NCI-H128 (cell line): Measurements from ENCODE around the gene ANO2.

Experiments
- DNase-seq: peaks from one replicate; lab custom pipeline; 2025; ENCODE audit not compliant: unreplicated experiment; lab: John Stamatoyannopoulos, UW

Gene ANO2

DNA sequence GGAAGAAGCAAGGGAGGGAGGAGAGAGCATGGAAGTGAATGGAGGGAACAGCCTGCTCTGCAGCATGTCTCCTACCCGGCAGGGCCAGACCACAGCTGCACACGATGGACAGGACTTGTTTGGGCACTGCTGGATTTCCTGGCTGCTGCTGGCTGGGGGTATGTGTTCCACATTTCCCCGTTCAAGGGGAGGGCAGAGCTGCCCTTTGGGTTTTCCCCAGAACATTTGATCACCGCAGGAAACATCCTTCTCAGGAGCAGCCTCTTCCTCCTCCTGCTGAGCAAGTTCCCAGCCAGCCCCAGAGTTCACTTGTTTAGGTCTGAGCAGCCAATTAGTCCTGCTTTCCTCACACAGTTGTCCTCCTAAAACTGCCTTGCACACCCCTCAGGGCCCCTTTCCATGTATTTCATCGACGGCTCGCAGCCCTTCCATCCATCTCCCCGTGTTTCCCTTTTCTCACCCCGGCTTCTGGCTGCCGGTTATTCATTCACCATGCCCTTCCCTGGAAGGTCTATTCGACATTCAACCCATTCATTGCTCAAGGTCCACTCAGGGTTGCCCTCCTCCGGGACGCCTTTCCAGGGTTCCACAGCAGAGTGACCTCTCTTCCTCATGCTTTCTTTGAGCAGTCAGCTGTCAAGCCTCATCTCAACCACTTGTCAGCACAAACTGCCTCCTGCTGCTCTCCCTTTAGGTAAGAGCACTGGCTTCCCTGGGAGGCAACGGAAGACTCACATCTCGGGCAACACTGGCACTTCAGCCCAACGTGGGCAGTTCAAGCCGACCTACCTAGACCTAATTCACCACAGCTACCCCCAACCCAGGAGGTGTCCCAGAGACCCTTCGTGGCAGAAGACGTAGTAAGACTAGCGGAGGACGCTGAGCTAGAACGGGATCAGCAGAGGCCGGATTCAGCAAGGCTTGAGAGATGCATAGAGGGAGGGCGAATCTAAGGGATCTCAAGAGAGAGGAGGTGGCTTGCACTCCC is 20.1 kb upstream of the ANO2 start:
- DNase-seq = no peak

DNA sequence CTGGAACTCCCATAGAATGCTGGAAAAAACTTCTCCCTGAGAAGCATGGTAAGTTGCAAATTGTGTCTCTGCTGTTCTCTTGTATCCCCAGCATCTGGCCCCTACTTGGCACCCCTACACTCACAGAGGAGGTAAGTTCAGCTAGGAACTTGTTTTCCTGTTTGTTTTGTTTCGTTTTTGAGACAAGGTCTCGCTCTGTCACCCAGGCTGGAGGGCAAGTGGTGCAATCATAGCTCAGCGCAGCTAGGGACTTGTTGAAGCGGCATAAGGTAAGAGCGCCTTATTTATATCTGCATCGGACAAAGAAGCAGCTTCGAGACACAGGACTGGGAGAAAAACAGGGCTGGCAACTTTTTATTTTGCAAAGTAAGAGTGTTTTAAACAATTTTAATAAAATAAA is 18.5 kb upstream of the ANO2 start:
- no peak for DNase-seq

DNA sequence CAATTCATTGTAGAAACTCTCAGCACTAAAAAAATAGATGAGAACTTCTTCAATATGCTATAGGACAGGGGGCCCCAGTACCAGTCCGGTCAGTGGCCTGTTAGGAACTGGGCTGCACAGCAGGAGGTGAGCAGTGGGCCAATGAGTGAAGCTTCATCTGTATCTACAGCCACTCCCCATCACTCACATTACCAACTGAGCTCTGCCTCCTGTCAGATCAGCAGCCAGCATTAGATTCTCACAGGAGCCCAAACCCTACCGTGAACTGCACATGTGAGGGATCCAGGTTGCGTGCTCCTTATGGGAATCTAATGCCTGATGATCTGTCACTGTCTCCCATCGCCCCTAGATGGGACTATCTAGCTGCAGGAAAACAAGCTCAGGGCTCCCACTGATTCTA is 15.7 kb upstream of the ANO2 start:
- DNase-seq = no peak

DNA sequence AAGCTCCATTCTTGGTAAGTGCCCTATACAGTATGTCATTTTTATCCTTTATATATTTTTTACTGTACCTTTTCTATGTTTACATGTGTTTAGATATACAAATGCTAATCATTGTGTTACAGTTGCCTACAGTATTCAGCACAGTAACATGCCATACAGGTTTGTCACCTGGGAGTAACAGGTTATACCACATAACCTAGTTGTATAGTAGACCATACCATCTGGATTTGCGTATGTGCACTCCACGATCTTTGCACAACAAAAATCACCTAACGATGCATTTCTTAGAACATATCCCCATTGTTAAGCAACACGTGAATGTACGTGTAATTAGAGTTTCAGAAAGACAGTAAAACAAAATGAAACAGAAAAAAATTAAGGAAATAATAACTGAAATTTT is 11.9 kb upstream of the ANO2 start:
- DNase-seq = no peak

DNA sequence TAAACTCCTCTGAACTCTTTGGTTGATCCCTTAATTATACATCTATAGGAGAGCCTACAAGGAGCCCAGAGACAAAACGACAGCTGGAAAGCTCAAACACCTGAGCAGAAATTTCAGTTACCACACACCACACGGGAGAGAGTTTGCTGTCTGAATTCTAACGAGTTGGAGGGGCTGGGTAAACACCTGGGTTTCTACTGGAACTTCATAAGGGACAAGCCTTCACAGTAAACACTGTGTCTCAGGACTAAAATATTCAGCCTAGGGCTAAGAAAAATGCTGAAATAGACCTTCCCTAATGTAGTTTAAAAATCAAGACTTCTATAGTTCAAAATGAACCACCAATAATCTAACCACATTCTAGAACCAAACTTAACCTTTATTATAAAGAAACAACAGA is 9.6 kb upstream of the ANO2 start:
- DNase-seq = no peak

DNA sequence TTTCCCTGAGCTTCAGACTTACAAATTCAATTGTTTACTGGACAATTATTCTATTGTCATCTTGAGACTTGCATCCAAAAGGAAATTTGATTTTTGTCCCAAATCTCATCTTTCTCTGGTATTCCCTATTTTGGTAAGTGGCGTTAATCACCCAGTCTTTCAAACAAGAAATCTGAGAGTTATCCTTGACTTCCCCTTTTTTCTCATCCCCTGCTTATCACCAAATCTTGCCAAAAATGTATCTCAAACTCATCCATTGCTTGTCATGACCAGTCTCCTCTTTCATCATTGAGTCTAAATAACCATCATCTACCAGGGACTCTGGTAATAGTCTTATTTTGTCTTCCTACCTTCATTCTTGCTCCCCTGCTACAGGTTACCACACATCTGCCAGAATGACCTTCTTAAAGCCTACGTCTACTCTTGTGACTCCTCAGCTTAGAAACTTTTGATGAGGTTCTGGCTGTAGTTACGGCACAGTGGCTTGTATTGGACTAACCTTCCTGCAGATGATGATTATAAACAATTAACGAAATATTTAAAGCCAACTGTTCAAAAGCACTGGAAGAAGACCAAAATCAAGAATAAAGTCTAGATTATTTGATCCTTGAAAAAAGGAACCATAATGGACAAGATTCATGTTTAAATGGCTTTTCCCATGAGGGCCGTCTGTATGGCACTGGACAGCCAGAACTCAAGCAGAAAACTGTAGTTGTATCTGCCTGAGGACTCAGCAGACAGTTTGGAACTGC is 9.0 kb upstream of the ANO2 start:
- no peak for DNase-seq

DNA sequence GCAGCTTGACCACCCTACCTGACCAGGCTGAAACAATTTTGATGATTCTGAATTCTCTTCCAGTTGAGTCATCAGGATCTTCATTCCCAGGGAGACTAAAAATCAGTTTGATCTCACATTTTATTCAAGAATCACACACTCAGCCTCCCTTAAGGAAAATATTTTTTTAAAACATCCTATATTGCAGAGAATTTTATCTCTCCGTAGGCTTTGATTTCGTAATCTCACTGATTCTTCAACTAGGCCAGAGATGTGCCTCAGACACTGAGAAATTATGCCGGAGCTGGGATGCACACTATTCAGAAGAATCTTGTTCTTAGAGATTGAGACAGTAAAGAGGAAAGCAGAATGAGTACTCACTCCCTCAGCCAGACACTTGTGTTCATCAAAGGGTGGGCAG is 7.0 kb upstream of the ANO2 start:
- DNase-seq = no peak

DNA sequence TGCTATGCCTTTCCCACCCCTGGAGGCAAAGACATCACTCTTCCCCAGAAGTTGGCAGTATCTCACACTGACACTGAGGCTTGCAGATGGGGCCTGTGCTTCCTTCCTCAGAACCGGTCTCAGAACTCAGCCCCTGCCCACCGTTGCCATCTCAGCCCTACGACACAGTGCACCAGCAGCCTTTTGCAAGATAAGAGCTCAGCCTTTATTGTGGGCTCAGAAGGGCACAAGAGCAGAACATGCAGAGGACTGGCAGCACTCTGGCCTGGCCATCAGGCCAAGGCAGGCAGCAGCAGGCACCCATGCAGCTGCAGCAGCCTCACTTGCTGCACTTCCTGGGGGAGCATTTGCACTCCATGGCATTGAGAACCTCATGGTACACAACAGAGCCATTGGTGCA is 3.6 kb upstream of the ANO2 start:
- no peak for DNase-seq

DNA sequence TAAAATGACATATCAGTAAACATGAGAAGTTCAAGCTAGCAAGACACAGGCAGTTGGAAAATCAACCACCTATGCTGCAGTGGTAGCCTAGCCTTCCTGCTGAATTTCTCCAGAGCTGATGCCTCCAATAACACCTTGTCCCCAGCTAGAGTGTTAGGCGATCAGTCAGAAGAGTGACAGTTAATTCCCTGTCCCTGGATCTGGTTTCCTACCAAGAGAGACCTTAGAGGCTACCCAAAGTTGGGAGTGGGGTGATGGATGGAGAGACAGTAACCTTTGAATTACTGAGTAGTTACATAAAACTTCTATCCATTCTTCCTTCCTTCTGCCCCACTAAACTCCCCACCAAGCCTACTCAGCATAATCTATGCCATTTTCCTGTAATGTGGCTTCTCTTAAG is 1.9 kb upstream of the ANO2 start:
- no peak for DNase-seq

DNA sequence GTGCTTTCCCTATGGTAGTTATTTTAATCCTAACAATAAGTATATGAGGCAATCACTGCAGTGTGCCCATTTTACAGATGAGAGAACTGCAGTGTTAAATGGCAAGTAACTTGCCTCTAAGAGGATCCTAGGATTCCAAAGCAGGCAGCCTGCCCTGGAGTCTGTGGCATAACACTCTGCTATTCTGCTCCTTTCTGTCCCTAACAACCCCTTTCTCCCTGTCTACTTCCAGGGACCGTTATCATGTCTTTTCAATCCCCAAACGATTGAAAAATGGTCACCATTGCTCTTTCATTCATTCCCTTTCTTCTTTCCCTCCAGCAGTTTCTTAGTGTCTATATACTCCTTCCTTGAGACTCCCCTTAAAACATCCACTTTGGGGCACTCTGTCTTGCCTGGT is 1.3 kb upstream of the ANO2 start:
- DNase-seq = no peak

DNA sequence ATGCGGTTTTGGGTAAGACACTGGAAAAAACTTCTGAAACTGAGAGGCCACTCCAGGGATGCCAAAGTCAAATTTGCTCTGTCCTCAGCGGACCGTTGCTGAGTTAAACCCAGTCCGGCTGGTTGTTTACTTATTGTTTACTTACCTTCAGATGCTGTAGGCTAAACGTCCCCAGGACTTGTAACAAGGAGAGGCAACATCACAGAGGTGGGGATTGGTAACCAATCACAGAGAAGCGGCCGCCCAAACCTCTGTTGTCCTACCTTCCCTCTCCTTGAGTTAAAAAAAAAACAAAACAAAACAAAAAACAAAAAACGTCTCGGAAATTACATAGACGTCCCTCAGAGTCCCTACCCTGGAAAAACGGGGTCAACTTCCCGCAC is 380 bp downstream of the ANO2 start:
- DNase-seq = no peak

DNA sequence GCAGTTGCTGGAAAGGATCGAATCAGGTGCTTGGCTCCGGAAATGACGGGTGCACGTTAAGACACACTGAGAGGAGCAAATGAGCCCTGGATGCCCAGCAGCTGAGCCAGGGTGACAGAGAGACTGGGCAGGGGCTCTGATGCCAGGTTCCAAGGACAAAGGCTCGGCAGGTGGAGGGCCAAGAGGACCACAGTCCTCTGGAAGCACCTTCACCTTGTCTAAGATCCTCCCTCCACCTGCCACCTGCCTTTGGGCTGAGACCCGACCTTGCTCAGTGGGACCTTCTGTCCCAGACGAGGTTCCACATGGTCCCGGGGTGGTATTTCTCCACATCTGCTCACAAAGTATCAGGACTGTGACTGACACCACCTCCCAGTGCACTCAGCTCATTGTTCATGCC is 1.0 kb downstream of the ANO2 start:
- no peak for DNase-seq

DNA sequence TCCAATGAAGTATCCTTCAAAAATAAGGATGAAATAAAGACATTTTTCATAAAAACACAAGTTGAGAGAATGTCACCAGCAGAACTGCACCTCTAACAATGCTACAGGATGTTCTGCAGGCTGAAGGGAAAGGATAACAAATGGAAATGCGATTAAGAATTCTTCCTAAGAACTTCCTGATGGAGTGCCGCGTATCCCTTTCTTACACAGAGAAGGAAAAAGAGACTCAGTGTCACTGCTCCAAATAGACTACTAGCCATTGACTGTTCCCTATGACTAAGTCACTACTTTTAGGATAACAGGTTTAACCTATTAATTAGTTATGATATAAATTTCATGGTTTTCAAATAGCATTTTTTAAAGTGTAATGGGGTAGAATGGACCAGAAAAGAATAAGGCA is 3.2 kb downstream of the ANO2 start:
- no peak for DNase-seq

DNA sequence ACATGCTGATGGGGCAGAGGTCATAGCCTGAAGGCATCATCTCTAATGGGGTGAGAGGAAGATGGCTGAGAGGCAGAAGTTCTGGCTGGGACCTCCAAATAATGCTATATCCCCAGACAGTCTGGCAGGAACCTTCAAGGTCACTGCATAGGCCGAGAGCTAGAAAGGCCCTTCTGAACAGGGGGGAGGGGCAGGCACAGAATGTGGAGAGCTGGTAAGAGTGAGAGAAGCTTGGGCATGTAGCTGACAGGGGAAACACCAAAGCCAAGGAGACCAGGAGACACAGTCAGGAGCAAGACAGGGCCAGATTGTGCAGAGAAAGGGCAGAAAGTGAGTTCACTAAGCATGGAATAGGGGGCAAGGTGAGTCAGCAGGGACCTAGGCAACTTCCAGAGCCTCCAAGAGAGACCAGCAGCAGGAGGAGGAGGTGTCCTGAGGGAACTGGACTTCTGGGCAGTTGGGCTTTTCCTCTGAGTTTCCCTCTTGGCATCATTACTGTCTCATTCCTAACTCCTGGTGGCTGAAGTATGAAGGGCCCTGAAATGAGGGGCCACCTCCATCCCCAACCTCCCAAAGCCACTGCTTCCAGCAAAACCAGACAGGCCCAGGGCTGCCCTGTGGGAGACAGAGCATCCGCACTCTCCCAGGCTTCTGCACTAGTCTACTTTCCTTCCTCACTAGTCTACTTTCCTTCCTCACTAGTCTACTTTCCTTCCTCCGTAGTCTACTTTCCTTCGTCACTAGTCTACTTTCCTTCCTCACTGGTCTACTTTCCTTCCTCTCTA is 17.1 kb downstream of the ANO2 start:
- no peak for DNase-seq

DNA sequence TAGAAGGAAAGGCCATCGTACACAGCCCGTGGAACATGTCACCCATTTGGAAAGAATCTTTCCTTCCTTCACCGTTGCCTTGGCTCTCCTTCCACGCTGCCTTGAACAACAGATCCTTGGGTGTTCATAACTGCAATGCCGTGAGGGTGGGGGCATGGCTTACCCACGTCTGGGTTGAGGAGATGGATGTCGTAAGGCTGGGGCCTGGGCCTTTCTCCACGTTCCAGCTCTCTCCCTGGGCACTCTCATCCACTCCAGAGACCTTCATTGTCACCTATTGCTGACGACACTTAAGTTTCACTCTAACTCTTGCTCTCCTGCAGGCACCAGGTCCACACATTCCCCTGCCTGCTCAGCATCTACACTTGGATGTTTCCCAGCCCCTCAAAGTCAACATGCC is 19.4 kb downstream of the ANO2 start:
- no peak for DNase-seq

DNA sequence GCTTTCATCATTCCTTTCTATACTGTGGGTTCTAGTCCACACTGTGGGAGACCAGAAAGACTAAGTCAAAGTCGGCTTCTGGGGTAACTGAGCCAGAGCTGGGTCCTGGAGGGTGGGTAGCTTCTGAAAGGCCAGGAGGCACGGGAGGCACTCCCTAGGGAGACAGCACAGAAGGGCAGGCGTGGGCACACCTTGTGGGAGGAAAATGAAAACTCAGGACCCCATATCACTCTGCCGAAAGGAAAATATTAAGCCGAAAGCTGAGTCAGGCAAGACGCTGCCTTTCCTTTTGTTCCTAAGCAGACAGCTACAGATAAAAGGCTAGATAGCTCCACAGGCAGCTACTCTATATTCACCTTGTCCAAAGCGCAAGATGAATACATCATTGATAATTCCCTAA is 20.7 kb downstream of the ANO2 start:
- no peak for DNase-seq

DNA sequence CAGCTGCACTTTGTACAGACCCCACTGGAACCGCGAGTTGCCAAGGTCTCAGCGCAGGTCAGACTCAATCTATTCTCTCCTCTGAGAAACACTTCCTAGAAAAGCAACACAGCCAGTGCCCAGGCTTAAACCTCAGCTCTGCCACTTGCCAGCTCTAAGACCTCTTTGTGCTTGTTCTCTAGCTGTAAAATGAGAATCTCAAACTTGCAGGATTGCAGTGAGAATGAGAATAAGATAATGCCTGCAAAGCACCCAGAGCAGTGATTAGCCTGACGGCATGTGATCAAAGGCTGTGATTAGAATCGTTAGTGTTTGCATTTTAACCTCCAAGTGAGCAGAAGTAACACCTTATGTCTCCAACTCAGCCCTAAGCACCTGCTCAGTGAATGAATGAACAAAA is 21.3 kb downstream of the ANO2 start:
- no peak for DNase-seq

DNA sequence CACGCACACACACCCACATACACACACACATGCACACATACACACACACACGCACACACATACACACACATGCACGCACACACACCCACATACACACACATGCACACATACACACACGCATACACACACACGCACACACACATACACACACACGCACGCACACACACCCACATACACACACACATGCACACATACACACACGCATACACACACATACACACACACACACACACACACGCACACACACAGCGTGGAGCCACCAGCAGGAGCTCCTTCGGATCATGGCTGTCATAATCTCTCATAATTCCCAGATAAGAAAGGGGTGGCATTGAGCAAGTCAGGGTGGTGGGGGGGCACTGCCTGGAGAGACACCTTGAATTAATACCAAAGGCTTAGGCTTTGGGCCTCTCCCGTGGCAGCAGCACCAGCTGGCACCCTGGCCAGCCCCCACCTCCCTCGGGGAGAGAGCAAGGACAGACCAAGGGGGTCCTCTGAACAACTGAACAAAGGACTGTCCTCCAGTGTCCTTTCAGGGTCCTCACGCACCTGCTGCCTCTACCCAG is 21.9 kb downstream of the ANO2 start:
- DNase-seq = no peak

DNA sequence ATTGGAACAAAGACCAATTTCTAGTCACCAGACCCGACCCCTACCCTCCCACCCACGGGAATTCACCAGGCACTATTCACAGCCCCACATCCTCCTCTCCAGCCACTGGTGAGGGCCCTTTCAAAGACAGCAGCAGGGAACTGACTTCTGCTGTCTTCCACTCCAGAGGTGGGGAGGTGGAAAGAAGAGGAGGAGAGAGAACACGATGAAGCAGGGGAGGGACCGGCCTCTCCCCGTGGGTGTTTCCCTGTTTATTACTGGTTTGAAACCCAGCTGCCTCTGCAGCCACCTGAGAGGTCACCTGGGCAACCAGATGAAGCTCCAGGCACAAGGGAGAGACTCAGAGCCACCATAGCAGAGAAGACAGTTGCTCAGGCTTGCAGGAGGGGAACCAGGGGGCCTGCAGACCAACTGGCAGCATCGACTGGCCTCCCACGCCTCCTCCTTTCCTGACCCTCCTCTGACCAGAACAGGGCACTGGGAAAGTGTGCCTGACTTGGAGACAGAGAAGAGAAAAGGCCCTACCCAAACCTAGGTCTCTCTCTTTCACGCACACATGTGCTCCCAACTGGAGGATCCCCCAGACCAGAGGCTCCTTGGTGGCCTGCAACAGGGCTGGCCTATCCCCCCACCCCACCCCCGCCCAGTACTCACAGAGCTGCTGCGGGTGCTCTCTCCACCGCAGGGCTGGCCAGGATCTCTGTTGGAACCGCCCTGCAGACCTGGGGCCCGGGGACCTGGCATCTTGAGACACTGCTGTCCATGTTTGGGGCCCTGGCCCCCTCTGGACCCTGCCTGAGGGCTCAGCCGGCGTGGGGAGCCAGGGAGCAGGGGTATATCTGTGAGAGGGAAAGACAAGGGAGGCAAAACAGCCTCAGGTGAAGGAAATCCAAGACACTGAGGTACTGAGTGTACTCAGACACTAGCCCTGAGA is 22.8 kb downstream of the ANO2 start:
- DNase-seq = no peak
